ENCODE measurements around the gene ZFAND3. TPM values are rescaled to one million over a fixed set of nuclear protein-coding genes. Genes with fewer than 3 reads are reported as not detected.

ZFAND3 gene
- total RNA-seq, 4 donors from 2014 or later, result 37.3 to 70.1 (median 55.2) TPM

- no peak for TF ChIP-seq CTCF (IDR thresholded peaks at IDR 0.05)
- no peak for TF ChIP-seq EP300 (IDR thresholded peaks at IDR 0.05)
- no peak for TF ChIP-seq POLR2A (IDR thresholded peaks at IDR 0.05; ENCODE audit: low read depth)
- no peak for TF ChIP-seq POLR2AphosphoS5 (IDR thresholded peaks at IDR 0.05)
- intact Hi-C loops (cut with DNase I), result no loop called here
- Histone ChIP-seq H3K4me1 (peaks cover 0 to 28% (median 16%) of the 10 kb centered on the region in 4 donors), H3K36me3 (peaks cover 0 to 6% (median 0%) of the 10 kb centered on the region in 4 donors), H3K27me3 (no peaks in the 10 kb centered on the region), H3K9me3 (no peaks in the 10 kb centered on the region), H3K4me3 (no peak overlapping the region), H3K27ac (replicated peaks in 1 of 4) (no peak overlapping the region)
- 28% methylated on average over 2 of the region's 2 CpGs for whole genome bisulfite sequencing
- no peak for DNase-seq (ENCODE audit: extremely low spot score)
These were observed 266.8 kb downstream of the ZFAND3 start for GRCh38 chr6:38086346-38086745.

GRCh38 chr6:38088010-38088409 lies 268.5 kb downstream of the ZFAND3 start:
- Histone ChIP-seq H3K9me3 (no peaks in the 10 kb centered on the region), H3K36me3 (peaks cover 0 to 4% (median 0%) of the 10 kb centered on the region in 4 donors), H3K27me3 (no peaks in the 10 kb centered on the region), H3K4me3 (no peak overlapping the region), H3K4me1 (peaks cover 0 to 29% (median 21%) of the 10 kb centered on the region in 4 donors), H3K27ac (replicated peaks in 1 of 4) (no peak overlapping the region)
- 81% methylated on average over 2 of the region's 2 CpGs for WGBS
- TF ChIP-seq POLR2A (IDR thresholded peaks at IDR 0.05; ENCODE audit: low read depth) (no peak), POLR2AphosphoS5 (IDR thresholded peaks at IDR 0.05) (no peak), CTCF (IDR thresholded peaks at IDR 0.05) (no peak), EP300 (IDR thresholded peaks at IDR 0.05) (no peak)
- DNase-seq (ENCODE audit: extremely low spot score), result no peak
- intact Hi-C loops (cut with DNase I), result no loop called here

GRCh38 chr6:38088829-38089228 lies 269.3 kb downstream of the ZFAND3 start:
- Histone ChIP-seq H3K9me3 (no peaks in the 10 kb centered on the region), H3K36me3 (no peaks in the 10 kb centered on the region), H3K4me3 (no peak overlapping the region), H3K4me1 (peaks cover 0 to 33% (median 22%) of the 10 kb centered on the region in 4 donors), H3K27me3 (no peaks in the 10 kb centered on the region), H3K27ac (replicated peaks in 1 of 4) (no peak overlapping the region)
- 88% methylated on average over 3 of the region's 3 CpGs for WGBS
- TF ChIP-seq POLR2AphosphoS5 (IDR thresholded peaks at IDR 0.05) (no peak), POLR2A (IDR thresholded peaks at IDR 0.05; ENCODE audit: low read depth) (no peak), CTCF (IDR thresholded peaks at IDR 0.05) (no peak), EP300 (IDR thresholded peaks at IDR 0.05) (no peak)
- intact Hi-C loops (cut with DNase I), result no loop called here
- no peak for DNase-seq (ENCODE audit: extremely low spot score)

- Histone ChIP-seq H3K27me3 (no peaks in the 10 kb centered on the region), H3K4me3 (no peak overlapping the region), H3K4me1 (peaks cover 0 to 29% (median 18%) of the 10 kb centered on the region in 4 donors), H3K36me3 (no peaks in the 10 kb centered on the region), H3K27ac (replicated peaks in 1 of 4) (no peak overlapping the region), H3K9me3 (no peaks in the 10 kb centered on the region)
- no peak for TF ChIP-seq EP300 (IDR thresholded peaks at IDR 0.05)
- TF ChIP-seq CTCF (IDR thresholded peaks at IDR 0.05), result no peak
- no peak for TF ChIP-seq POLR2A (IDR thresholded peaks at IDR 0.05; ENCODE audit: low read depth)
- TF ChIP-seq POLR2AphosphoS5 (IDR thresholded peaks at IDR 0.05), result no peak
- whole genome bisulfite sequencing, result 88% methylated on average over 6 of the region's 6 CpGs
- DNase-seq (ENCODE audit: extremely low spot score), result no peak
- intact Hi-C loops (cut with DNase I), result no loop called here
These were observed 272.1 kb downstream of the ZFAND3 start for GRCh38 chr6:38091613-38092012.

GRCh38 chr6:38092465-38092864 lies 272.9 kb downstream of the ZFAND3 start:
- 94% methylated on average over 4 of the region's 4 CpGs for WGBS
- TF ChIP-seq POLR2AphosphoS5 (IDR thresholded peaks at IDR 0.05) (no peak), EP300 (IDR thresholded peaks at IDR 0.05) (no peak), CTCF (IDR thresholded peaks at IDR 0.05) (no peak), POLR2A (IDR thresholded peaks at IDR 0.05; ENCODE audit: low read depth) (no peak)
- intact Hi-C loops (cut with DNase I), result no loop called here
- no peaks in the 10 kb centered on the region for H3K27me3 ChIP-seq
- no peak overlapping the region for H3K27ac ChIP-seq (replicated peaks in 1 of 4)
- H3K4me1 ChIP-seq, result peaks cover 0 to 24% (median 15%) of the 10 kb centered on the region in 4 donors
- no peak for DNase-seq (ENCODE audit: extremely low spot score)
- H3K36me3 ChIP-seq, result no peaks in the 10 kb centered on the region
- H3K4me3 ChIP-seq, result no peak overlapping the region
- H3K9me3 ChIP-seq, result no peaks in the 10 kb centered on the region
